HG03460 (cell line): Measurements from ENCODE around the gene ITSN2.
"Not testable (repeated sequence)": the region's sequence is repeated elsewhere in the genome, so short reads cannot be mapped to it uniquely, and the experiment has no call there.

Experiments used
- ATAC-seq: cut with Tn5 transposase; IDR thresholded peaks from one replicate; pipeline ENCODE4 v1.9.1; 2021; ENCODE audit not compliant: unreplicated experiment

Gene ITSN2

DNA sequence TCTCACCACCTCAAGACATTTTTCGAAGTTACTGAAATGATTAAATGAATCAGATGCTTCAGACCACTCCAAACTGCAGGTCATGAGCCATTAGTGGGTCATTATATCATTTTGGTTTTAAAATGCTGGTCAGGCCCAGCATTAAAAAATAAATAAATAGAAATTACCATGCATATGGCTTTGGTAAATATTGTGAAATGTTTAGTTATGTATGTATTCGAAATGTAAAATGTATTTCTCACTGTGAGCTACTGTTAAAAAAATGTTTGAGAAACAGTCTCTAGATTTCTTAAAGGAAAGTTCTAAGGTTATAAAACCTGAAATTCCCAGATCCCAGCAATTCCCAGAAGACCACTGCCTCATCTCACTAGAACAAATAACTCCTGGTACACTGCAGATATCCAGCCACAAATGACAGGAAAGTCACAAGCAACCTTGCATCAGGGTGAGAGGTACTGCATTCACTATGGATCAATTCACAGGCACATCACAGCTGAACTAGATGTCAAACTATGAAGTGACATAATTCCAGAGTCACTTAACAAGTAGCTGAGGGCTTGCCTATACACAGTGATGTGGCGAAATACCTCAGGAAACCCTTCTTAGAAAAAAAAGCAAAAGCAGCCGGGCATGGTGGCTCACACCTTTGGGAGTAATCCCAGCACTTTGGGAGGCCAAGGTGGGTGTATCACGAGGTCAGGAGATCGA, 138.8 kb downstream of the ITSN2 start:
- no peak for ATAC-seq

DNA sequence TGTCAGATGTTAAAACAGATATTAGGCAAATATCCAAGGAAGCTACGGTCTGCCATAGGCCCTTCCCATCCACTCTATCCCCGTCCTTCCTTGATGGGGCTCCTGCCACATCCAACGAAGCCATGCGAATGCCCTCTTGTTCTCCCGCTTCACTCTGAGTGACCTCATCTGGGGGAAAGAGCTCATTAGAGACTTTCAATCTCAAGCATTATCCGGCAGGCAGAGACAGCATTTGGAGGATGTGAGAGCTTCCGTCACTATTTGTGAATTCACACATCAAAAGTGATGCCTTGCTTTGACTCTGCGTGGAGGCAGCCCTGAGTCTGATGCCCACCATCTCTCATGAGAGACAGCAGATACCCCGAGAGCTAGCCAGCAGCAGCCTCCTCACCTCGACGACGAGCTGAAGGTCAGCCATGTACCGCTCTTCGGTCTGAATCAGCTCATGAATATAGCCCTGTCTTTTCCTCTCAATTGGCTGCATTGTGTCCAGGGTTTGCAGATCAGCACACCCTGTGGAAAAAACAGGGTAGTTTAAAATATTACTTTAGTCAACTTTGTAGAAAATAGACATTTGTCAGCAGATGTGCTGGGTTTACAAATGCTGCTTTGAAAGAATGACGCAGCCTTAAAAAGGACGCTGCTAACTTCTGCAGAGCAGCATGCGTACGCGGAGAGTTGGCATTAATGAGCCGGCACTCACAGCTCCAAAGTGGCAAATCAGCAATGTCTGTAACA, 139.6 kb downstream of the ITSN2 start:
- ATAC-seq: no peak

DNA sequence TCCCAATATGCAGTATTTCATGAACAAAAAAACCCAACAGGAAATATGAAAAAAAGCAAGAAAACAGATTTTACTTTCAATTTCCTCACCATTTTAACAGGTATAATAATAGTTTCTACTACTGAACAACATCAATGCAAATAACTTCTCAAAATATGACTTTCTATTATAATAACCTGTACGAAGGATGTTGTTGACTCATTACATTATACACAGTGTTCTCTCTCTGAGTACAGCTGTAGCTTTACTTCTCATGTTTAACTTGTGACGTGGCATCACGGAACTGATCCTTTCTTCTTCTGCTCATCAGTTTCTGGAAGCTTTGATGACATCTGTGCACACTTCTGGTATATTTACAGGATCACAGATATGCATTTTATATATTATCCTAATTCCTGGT, 145.5 kb downstream of the ITSN2 start:
- peak; percentile 86 for ATAC-seq

DNA sequence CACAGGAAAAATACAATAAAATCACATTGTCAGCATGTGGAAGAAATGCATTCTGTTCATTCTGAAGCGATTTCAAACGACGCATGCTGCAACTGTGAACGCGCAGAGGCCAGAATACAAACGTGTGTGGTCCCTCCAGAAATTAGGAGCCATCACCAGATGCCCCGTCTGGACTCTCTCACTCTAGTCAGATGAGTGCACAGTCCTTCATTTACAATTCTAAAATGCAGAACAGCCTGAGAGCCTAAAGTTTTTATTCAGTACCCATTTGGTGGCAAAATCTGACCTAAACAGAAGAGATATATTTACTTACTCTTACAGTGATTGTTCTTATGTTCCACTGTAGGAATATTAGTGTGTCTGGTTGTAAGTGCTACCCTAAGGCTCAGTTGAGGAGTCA, 148.9 kb downstream of the ITSN2 start:
- no peak for ATAC-seq

GRCh38 chr2:24210723-24211122, 149.6 kb downstream of the ITSN2 start:
- ATAC-seq: no peak

GRCh38 chr2:24210106-24210455, 150.3 kb downstream of the ITSN2 start:
- ATAC-seq: no peak

DNA sequence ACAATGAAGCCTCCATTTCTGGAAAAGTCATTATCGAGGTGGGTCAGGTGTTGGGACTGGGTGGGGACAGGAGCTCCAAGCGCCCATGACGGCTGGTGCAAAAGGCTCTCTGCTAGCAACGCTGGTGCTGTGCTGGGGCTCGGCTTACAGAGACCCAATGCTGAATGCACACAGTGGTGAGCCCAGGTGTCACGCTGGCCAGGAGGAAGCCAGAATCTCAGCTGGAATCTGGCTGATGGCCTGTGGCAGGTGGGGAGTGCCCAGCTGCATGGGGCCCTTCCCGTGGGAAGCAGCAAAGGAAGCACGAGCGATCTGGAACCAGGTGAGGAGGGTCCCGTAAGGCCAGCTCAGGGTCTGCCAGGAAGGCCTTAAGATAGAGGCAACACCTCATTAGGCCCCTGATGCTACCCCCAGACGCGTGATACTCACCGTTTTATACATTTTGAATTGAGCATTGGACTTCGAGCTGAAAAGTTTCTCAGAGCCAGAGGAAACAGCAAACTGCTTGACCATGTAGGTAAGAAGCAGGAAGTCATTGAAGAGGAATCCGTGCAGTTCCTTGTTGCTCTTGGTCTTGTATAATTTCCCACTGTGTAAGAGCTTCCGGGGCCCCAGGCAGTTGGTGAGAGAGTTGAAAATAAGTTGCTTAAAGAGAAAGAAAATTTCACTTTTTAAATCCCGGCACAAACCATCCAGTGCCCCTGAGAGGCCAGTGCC, 150.8 kb downstream of the ITSN2 start:
- no peak for ATAC-seq

DNA sequence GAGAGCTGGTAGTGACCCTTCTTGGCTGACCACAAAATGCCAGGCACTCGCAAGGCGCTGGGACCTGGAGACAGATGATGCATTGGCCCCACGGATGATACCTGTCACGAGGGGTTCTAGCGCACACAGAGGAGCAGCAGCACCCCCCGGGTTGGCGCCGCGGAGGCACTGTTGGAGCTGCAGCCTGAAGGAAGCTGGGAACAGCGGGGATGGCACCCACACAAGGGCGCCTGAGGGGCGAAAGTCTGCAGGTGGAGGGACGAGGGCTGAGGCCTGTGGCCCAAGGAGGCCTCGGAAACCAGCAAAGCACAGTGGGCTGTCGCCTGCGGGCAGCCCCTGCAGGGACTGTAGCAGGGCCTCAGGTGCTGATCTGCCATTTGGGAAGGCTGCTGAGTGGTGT, 151.8 kb downstream of the ITSN2 start:
- ATAC-seq: no peak

- no peak for ATAC-seq
Observed at GRCh38 chr2:24207359-24207758, 153.0 kb downstream of the ITSN2 start.

DNA sequence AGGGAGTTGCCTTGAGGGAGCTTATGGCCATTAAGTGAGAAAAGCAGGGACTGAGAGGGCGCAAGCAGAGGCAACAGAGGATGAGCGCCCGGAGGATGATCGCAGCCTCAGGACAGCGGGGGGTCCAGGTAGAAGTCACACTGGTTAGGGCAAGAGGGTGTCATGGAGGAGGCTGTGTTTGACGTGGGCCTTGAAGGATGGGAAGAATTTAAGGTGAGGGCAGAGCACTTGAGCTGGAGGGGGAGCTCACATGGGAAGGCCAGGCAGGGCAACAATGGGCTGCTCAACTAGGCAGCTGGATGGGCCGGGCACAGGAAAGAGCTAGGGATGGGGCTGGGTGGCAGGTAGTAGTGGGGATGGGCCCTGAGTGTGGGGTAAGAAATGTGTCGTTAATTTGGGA, 153.6 kb downstream of the ITSN2 start:
- ATAC-seq: no peak

GRCh38 chr2:24206242-24206641, 154.1 kb downstream of the ITSN2 start:
- no peak for ATAC-seq

GRCh38 chr2:24205131-24205530, 155.2 kb downstream of the ITSN2 start:
- ATAC-seq: no peak

GRCh38 chr2:24204505-24204904, 155.8 kb downstream of the ITSN2 start:
- no peak for ATAC-seq

DNA sequence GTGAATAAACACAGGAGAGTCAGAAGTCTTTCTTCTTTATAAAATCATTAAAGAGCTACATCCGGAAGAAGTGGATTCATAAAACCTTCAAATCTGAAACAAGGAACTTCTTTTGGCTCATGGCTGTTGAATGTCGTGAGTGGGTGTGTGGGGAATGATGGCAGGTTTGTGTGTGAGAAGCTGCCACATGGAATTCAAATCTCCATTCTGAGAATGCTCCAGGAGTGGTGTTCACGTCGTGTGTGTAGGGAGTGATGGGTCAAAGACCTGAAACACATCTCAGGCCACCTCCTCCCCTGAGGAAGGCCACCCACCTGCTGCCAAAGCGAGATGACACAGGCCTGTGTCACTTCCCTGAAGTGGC, 156.6 kb downstream of the ITSN2 start:
- no peak for ATAC-seq

DNA sequence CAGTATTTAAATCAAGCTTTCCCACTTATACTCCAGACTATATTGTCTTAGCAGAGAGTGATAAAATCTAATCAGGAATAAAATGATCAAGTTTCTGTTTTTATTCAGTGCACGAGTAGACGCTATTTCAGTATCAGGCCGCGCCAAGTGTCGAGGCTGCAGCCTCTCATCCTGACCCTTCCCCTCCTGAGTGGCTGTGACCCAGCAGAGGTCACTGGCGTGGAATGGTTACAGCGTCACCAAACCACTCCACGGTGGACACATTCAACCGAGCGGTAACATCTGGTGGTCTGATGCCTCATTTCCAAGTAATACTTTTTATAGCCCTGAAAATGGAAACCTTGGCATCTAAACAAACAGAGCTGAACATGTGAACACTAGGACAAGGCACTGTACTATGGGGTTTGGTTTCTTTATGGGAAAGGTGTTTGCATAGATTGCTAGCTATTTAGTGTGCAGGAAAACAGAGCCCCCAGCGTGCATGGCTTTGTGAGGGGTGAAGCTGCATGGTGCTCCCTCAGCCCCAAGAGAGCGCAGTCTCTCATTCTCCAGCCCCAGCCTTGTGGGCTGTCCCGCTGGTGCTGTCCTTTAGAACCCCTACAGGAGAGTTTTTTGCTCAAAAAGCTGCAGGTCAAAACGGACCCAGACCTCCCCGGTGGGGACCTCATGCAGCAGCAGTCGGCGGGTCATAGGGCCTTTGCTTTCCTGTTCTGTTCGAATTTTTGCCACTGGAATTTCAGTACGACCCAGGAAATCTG, 157.1 kb downstream of the ITSN2 start:
- ATAC-seq: no peak

- no peak for ATAC-seq
Observed at GRCh38 chr2:24200799-24201198, 159.5 kb downstream of the ITSN2 start.

DNA sequence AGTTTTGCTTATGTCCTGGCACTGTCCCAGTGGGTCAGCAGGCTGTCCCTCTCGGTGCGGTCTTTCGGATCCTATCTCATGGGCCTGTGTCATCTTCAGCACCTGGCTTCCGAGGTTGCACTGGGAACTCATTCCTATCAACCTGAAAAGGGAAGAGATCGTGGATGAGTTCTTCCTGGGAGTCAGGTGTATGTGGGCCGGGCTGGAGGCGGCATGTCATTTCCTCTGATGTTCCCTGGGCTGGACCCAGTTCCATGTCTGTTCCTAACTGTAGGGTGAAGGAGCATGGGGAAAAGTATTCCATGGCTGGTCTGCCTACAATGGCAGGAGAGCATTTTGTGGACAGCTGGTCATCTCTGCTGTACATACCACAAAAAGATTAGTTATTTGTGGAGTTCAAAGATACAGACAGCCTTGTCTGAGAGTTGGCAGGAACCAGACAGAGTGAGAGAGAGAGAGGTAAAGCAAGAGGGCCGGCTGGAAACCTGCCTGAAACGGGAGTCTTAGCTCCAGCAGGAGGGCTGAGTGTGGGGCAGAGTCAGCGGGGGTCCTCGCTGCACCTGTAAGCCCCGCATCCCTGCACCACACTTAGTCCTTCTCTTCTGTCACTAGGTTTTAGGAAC, 160.3 kb downstream of the ITSN2 start:
- no peak for ATAC-seq

- not testable (repeated sequence) for ATAC-seq
Observed at GRCh38 chr2:24197213-24197612, 163.1 kb downstream of the ITSN2 start.

DNA sequence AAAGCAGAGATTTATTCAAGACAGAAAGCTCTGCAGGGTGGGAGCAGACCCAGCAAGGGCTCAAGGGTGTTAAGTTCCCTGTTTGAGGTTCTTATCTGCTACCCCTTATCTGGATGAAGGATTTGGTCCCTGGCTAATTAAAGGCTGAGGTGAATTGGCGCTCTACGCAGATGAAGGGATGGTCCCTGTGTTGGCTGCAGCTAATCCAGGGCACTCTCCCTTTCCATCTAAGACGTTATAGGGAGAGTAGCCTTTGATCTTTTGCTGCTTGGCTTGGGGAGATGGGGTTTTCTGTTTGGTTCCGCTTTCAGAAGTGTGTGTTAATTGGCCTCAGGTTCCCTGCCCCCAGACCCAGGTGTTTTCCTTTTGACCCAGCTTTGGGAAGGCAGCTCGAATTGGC, 168.5 kb downstream of the ITSN2 start:
- no peak for ATAC-seq

- no peak for ATAC-seq
Observed at GRCh38 chr2:24191156-24191555, 169.2 kb downstream of the ITSN2 start.

GRCh38 chr2:24190503-24190902, 169.8 kb downstream of the ITSN2 start:
- no peak for ATAC-seq
